Smooth muscle cell of trachea (primary cell): ENCODE data around the gene TNNT2. TPM values are rescaled to one million over a fixed set of nuclear protein-coding genes. Genes with fewer than 3 reads are reported as not detected.

Experiments
- total RNA-seq: library from RNA; depleted of rRNA; stranded (reverse); fragments of >200 nt; gene quantifications from 2 replicates; pipeline ENCODE4 v1.2.1, GENCODE V29; 2014

Gene TNNT2
- total RNA-seq: not detected in 2 replicates

DNA sequence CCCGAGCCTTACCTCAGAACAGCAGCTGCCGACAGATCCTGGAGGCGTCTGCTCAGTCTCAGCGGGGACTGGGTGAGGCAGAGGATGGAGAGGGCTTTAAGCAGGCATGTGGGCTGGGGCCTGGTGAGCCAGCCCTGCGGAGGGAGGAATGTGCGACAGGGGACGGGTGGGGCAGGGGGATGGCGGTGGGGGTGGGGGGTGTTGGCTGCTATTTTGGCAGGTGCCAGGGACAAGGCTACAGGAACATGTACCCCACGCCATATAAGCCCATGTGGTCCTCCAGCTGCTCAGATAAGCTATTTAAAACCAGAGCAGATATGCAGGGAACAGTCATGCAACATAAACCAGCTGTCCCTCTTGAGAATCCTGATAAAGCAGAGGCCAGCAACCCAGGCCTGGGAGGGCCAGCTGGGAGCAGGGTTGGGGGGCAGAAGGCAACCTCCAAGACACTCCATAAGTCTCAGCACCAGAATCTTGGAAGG, at the start of gene TNNT2:
TSS of gene TNNT2 (minus strand) at position 70 of the 482 bp plus-strand sequence. CDS start 4,426 bp downstream, outside the sequence.

DNA sequence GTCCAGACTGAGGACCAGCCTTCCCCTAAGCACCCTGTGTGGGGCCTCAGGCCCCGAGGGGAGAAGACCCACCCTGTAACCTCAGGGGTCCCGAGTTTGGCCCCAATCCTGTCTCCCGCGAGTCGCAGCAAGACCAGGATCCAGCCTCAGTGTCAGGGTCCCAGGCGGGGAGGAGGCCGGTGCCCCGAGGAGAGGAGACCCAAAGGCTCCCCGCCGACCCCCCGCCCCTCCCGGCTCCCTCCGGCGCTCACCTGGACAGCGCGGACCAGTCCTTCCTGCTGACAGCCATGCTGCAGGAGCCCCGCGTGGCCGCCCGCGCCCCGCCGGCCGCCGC, 21.5 kb upstream of the TNNT2 start, which contains the start of gene LAD1:
TSS of gene LAD1 (minus strand) at position 307 of the 334 bp plus-strand sequence. CDS start at position 289, 18 bp downstream.

Other genes starting within 250 kb of the TNNT2 start
- 85.1 and 98.1 TPM in 2 replicates for gene TMEM9, start 223.2 kb downstream of the TNNT2 start, total RNA-seq
- under 0.01 TPM in 2 replicates for gene IGFN1, start 186.9 kb downstream of the TNNT2 start, total RNA-seq
- under 0.01 TPM in 2 replicates for gene PKP1, start 94.2 kb downstream of the TNNT2 start, total RNA-seq
- gene LAD1, start 21.6 kb upstream of the TNNT2 start, total RNA-seq: not detected in 2 replicates
- gene TNNI1, start 44.0 kb upstream of the TNNT2 start, total RNA-seq: under 0.01 TPM in 2 replicates
- gene PHLDA3, start 91.5 kb upstream of the TNNT2 start, total RNA-seq: 99.2 and 254 TPM in 2 replicates
- 241 and 347 TPM in 2 replicates for gene CSRP1, start 129.4 kb upstream of the TNNT2 start, total RNA-seq
- gene NAV1, start 161.4 kb upstream of the TNNT2 start, total RNA-seq: 42.3 and 52.6 TPM in 2 replicates